Stimulated activated CD4-positive, alpha-beta T cell treated with anti-CD3 and anti-CD28 coated beads, Interleukin-15, amount 100 ng/mL, for 48 hours (primary cell): ENCODE results near the gene NRIP3.
"Not testable (repeated sequence)": the region's sequence is repeated elsewhere in the genome, so short reads cannot be mapped to it uniquely, and the experiment has no call there.

Experiments used
- DNase-seq, 2 donors: peaks; one replicate each; pipeline ENCODE4 v3.0.0-alpha.2; 2020; ENCODE audit warnings: low read depth in 2 of 2

The NRIP3 gene

DNA sequence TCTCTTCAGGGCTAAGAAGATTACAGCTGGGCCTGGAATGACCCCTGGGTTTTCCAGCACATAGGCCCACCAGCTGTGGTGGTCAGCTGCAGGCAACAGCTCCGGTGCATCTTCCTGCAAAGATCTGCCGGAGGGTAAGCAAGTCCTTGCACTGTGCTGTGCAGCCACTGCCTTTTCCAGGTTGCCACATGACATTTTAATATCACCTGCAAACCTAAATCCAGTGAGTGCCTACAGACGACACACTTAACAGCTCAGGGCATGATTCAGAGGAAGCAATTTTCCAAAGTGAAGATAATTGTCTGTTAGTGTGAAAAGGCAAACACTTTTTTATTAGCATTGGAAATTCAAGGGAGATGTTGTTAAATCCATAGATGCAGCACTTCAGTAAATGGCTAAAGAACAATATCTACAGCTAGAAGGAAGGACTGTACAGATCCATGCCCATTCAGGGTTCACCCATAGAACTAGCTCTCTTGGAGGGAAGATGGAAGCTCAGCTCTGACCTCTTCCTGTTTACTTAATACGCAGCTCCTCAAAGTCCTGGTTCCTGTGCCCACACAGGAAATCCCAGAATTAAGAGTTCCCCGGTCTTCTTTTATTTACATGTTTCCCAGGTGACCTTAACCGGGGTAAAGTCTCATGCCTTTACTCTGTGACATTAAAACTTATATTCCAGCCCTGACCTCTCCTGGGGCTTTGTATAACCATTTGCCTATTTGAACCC is 13.3 kb upstream of the NRIP3 start:
- no peak for DNase-seq

GRCh38 chr11:9015677-9016076 is 11.9 kb upstream of the NRIP3 start:
- peak; percentile 33 to 43 for DNase-seq

- DNase-seq = no peak
Measured at GRCh38 chr11:9014826-9015225, 11.0 kb upstream of the NRIP3 start.

DNA sequence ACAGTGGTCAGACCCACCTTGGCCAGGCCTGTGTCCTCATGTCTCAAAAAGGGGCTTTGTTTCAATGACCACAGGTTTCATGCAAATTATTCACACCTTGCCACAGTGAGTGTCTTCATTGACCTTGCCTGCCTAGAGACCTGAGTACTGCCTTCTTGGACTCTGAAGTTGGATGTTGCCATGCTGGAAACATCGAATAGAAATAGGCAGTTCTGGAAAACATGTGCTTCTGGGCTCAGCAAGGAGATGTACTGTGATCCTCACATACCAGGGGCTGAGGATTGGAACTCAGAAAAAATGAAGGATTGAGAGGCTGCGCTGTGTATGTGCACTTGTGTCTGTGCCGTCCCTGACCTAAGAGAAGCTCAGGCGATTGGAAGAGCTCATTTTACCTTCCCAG is 9.6 kb upstream of the NRIP3 start:
- DNase-seq = no peak

GRCh38 chr11:9009538-9009937 is 5.7 kb upstream of the NRIP3 start:
- DNase-seq = not testable (repeated sequence)

DNA sequence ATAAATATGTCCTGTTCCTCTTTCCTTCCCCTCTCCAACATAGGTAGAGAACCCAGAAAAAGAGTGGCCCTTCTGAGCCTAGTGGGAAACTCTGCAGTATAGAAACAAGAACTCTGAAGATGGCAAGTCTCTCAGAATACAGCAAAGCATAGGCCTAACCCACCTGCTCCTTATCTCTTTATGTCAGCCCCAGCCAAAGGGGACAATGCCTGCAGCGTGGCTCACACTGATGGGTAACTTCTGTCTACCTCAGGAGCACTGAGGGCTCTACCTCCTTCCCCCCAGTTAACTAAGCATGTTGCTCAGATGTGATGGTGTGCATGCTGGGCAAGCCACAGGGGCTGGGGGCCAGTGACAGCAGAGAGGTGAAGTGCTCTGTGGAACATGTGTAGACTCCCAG is 4.9 kb upstream of the NRIP3 start:
- no peak for DNase-seq

GRCh38 chr11:9008011-9008550 is 4.3 kb upstream of the NRIP3 start:
- no peak for DNase-seq

DNA sequence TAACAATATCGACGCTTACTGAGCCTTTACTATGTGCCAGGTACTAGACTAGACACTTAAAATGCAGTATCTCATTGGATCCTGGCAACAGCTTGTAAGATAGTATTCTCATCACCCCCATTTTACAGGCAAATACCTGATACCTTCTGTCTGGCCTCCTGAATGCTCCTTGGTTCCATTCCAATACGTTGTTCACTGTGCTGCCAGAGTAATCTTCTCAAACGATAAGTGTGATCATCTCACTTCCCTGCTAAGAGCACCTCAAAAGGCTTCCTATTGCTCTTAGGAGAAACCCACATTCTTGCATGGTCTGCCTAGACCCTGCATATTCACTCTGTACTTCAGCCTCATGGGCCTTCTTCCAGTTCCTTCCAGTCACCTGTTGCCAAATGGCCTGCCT is 1.3 kb upstream of the NRIP3 start:
- no peak for DNase-seq

DNA sequence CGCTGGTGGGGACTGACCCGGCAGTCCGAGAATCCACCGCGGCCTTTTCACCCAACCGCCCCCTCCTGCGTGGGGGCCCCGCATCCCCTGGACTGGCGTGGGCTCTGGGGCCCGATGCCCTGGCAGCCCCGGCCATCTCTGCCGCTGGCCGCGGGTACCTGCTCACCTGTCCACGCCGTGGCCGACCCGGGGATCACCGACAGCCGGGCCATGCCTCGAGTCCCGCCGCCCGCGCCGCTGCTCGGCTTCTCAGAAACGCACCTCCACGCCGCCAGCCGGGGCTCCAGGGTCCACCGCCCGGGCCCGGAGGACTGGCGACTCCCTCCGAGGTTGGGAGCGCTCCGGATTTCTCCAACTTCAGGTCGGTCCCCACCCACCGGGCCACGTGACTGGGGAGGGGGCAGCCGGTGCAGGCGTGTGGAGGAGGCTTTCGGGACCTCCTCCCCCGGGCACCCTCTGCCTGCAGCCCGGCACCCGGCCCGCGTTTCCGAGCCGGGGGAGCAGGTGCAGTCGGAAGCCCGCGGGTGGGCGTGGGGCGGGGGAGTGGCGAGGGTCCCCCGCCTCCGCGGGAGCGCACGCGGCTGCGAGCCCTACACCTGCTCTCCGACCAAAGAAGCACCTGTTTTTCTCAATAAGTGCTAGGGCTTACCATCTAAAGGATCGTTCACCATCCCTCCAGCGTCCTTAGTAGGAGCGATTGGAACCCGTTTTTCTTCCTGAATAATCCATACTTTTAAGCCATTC is 554 bp upstream of the NRIP3 start:
- no peak for DNase-seq

GRCh38 chr11:9002920-9003572 is 755 bp downstream of the NRIP3 start:
- no peak for DNase-seq

- peak; percentile 41 to 55 for DNase-seq
Measured at GRCh38 chr11:9001736-9002135, 2.1 kb downstream of the NRIP3 start.

- no peak for DNase-seq
Measured at GRCh38 chr11:8998017-8998416, 5.8 kb downstream of the NRIP3 start.

- no peak for DNase-seq
Measured at GRCh38 chr11:8997451-8997850, 6.3 kb downstream of the NRIP3 start.

GRCh38 chr11:8989453-8989852 is 14.3 kb downstream of the NRIP3 start:
- DNase-seq = no peak

GRCh38 chr11:8988329-8989234 is 15.2 kb downstream of the NRIP3 start:
- no peak for DNase-seq

DNA sequence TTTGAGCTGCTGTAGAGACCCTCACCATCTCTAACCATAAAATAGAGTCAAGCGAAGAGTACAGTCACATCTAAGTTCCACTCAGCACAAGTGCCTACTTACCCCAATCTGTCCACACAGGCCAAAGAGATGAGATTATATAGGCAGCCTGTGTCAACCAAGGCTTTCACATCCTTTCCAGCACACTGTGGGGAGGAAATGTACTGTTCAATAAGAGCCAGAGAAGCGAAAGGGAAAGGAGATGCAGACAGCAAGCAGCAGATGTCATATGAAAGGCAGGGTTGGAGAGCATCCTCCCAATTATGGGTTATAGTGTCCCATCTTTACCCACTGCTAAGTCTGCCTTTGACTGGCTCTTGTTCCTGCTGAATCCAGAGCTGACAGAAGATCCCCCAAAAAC is 16.4 kb downstream of the NRIP3 start:
- DNase-seq = no peak

- DNase-seq = not testable (repeated sequence)
Measured at GRCh38 chr11:8986772-8987171, 17.0 kb downstream of the NRIP3 start.

DNA sequence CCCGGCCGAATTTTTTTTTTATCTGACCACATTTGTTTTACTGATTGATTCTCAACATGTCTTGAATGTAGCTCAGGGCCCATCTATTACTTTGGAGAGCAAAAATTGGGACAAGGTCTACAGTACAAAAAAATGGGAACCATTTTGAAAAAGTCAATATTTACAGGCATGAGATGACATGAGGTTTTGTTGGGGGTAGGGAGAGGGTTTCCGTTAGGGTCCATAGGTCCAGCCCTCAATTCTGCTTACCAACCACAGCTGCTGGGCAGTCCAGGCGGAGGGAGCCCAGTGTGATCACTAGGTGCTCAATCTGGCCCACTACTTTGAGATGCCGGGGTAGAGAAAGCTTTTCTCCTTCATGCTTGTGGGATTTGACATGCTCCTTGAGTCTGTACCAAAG is 18.3 kb downstream of the NRIP3 start:
- no peak for DNase-seq

DNA sequence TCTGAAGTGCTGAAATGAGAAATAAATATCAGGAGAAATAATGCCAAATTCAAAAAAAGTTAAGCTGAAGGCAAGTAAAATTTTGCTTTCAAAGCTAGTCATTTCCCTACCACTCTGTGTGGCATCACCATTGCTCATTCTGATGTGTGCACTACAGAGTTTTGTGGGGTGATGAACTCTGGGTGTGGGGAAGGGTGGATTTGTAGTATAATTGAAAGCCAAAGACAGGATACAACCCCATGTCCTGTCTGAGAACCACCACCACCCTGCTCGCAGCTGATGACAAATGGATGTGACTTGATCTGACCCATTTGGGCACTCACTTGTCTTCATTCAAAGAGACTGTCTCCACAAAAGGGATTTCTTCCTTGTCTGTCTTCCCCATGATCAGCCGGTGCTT is 20.2 kb downstream of the NRIP3 start:
- no peak for DNase-seq

DNA sequence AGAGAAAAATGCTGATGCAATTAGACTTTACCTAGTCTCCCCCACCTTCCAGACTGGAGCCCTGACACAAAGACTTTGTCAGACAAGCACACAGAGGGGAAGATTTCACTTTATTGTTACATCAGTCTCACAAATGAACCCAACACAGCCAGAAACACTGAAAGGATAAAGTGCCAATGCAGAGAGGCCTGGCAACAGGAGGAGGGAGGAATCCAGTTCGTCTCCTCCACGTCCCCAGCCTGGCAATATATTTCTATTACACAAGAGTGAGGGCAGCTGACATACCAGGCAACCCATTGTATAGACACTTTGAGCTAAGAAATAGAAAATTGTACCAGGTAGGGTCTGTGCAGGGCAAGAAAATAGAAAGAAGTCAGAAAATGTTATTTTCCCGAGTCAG is 23.3 kb downstream of the NRIP3 start:
- DNase-seq = no peak

- not testable (repeated sequence) for DNase-seq
Measured at GRCh38 chr11:8979365-8979764, 24.4 kb downstream of the NRIP3 start.

DNA sequence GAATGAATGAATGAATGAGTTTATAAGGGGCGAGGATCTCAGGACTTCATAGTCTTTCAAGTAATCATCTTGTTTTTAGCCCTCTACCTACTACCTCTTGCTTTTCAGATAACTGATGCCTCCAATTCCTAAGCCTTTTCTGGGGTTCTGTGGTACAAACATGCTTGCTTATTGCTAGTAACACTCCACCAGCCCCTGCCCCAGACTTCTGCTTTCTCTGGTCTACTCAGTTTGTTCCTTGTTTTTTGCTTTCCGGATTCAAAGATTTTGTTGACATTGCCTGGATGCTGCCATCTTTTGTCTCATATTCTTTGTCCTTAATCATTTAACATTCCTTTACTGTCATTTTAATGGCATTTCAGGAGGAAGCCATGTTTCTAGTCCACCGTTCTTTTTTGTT is 30.7 kb downstream of the NRIP3 start:
- DNase-seq = no peak
